ENCODE data around the gene CCDC88C. TPM values are rescaled to one million over a fixed set of nuclear protein-coding genes. Genes with fewer than 3 reads are reported as not detected.

The CCDC88C gene, protein sequence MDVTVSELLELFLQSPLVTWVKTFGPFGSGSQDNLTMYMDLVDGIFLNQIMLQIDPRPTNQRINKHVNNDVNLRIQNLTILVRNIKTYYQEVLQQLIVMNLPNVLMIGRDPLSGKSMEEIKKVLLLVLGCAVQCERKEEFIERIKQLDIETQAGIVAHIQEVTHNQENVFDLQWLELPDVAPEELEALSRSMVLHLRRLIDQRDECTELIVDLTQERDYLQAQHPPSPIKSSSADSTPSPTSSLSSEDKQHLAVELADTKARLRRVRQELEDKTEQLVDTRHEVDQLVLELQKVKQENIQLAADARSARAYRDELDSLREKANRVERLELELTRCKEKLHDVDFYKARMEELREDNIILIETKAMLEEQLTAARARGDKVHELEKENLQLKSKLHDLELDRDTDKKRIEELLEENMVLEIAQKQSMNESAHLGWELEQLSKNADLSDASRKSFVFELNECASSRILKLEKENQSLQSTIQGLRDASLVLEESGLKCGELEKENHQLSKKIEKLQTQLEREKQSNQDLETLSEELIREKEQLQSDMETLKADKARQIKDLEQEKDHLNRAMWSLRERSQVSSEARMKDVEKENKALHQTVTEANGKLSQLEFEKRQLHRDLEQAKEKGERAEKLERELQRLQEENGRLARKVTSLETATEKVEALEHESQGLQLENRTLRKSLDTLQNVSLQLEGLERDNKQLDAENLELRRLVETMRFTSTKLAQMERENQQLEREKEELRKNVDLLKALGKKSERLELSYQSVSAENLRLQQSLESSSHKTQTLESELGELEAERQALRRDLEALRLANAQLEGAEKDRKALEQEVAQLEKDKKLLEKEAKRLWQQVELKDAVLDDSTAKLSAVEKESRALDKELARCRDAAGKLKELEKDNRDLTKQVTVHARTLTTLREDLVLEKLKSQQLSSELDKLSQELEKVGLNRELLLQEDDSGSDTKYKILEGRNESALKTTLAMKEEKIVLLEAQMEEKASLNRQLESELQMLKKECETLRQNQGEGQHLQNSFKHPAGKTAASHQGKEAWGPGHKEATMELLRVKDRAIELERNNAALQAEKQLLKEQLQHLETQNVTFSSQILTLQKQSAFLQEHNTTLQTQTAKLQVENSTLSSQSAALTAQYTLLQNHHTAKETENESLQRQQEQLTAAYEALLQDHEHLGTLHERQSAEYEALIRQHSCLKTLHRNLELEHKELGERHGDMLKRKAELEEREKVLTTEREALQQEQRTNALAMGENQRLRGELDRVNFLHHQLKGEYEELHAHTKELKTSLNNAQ (N-terminal part only)
- 1 to 10 TPM; 4.0 to 4.4 TPM for total RNA-seq

DNA sequence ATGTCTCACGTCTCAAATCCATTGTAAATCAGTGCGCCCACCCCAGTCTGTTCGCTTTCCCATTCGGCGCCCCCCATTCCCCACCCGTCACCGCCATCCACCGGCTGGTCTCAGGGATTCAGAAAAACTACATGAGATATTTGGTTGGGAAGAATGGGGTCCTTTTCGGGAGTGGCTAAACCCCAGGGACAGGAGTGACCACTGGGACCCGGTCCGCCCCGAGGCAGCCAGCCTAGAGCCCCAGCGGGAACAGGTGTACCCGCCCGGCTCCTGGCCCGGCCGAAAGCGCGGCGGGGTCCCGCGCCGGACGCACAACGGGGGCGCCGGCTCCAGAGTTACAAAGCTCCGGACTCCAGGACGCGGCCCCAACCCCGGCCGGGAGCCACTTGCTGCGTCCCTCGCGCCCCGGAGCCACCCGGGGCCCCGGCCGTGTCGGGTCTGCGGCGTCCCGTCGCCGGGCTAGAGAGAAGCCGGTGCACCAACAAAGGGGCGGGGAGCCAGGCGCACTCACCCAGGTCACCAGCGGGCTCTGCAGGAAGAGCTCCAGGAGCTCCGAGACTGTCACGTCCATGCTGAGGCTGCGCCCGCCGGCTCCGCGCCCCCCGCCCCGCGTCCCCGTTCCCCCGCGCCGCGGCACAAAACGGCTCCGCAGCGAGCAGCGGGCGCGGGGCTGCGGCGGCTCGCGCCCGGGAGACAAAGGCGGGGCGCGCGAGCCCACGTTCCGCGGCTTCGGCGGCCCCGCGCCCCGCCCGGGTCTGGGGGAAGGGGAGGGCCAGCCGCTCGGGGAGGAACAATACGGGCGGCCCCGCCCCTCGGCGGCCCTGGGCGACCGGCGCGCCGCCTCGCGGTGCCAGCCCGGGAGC lies at the start of gene CCDC88C:
Gene CCDC88C, minus strand, starts transcription at position 701 of the 863 bp plus-strand sequence. Its CDS starts 130 bp downstream, at position 571.
- H3K27ac ChIP-seq: peak within 1 kb of the TSS; percentile 42 to 53

DNA sequence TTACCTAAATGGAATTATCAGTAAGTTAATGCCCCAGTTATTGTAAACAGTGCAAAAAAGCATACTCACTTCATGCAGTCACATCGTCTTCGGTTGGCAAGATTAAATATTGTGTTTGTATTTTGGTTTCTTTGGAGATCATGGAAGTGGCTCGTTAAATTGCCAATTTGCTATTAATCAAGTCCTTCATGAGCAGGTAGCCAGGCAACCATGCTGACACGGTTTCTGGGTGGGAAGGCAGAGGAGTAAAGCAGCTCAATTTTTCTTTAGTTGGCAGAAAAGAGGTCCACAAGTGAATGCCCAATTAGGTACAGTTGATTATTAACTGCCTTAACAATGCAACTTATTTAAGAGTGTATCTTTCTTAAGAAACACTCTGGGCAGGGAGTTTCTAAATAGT lies 48.6 kb upstream of the CCDC88C start:
- no peak for DNase-seq (ENCODE audit: low spot score)
- H3K4me1 ChIP-seq: no peaks in the 10 kb centered on the region
- no peaks in the 10 kb centered on the region for H3K9me3 ChIP-seq
- H3K27ac ChIP-seq: no peak overlapping the region
- TF ChIP-seq, protein P1, sequence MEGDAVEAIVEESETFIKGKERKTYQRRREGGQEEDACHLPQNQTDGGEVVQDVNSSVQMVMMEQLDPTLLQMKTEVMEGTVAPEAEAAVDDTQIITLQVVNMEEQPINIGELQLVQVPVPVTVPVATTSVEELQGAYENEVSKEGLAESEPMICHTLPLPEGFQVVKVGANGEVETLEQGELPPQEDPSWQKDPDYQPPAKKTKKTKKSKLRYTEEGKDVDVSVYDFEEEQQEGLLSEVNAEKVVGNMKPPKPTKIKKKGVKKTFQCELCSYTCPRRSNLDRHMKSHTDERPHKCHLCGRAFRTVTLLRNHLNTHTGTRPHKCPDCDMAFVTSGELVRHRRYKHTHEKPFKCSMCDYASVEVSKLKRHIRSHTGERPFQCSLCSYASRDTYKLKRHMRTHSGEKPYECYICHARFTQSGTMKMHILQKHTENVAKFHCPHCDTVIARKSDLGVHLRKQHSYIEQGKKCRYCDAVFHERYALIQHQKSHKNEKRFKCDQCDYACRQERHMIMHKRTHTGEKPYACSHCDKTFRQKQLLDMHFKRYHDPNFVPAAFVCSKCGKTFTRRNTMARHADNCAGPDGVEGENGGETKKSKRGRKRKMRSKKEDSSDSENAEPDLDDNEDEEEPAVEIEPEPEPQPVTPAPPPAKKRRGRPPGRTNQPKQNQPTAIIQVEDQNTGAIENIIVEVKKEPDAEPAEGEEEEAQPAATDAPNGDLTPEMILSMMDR (IDR thresholded peaks at IDR 0.05): no peak
- peaks cover 68% of the 10 kb centered on the region for H3K36me3 ChIP-seq
- H3K4me3 ChIP-seq: no peak overlapping the region
- no peaks in the 10 kb centered on the region for H3K27me3 ChIP-seq

More for the DNA sequence above, at the start of gene CCDC88C:
- Histone ChIP-seq H3K36me3 (no peaks in the 10 kb centered on the region), H3K4me3 (peak within 1 kb of the TSS; percentile 46 to 62), H3K9me3 (no peaks in the 10 kb centered on the region), H3K4me1 (peaks cover 0 to 27% of the 10 kb centered on the region in 2 donors), H3K27me3 (no peaks in the 10 kb centered on the region)
- TF ChIP-seq, protein P1 (IDR thresholded peaks at IDR 0.05): no peak
- DNase-seq (ENCODE audit: low spot score): no peak

DNA sequence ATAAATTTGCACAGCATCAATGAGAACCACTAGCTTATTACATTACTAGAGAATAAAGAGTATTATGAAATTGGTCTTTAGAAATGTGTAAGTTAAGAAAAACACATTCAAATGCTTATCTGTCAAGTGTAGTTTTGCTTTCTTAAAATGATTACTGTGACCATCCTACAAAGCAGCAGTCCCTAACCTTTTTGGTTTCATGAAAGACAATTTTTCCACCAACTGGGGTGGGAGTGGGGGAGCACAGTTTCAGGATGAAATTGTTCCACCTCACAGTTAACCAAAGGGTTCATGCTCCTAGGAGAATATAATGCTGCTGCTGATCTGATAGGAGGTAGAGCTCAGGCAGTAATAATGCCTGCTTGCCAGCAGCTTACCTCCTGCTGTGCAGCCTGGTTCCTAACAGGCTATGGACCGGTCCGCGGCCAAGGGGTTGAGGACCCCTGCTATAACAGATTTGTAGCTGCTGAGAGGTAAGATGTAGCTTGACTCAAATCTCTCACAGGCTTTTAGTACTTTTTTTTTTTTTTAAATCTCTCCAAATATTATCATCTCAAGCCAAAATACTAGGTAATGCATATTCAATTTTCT lies 47.1 kb upstream of the CCDC88C start:
- no peaks in the 10 kb centered on the region for H3K9me3 ChIP-seq
- peaks cover 74% of the 10 kb centered on the region for H3K36me3 ChIP-seq
- no peak overlapping the region for H3K27ac ChIP-seq
- TF ChIP-seq, protein P1 (IDR thresholded peaks at IDR 0.05): no peak
- no peaks in the 10 kb centered on the region for H3K4me1 ChIP-seq
- no peaks in the 10 kb centered on the region for H3K27me3 ChIP-seq
- H3K4me3 ChIP-seq: no peak overlapping the region
- DNase-seq (ENCODE audit: low spot score): no peak

DNA sequence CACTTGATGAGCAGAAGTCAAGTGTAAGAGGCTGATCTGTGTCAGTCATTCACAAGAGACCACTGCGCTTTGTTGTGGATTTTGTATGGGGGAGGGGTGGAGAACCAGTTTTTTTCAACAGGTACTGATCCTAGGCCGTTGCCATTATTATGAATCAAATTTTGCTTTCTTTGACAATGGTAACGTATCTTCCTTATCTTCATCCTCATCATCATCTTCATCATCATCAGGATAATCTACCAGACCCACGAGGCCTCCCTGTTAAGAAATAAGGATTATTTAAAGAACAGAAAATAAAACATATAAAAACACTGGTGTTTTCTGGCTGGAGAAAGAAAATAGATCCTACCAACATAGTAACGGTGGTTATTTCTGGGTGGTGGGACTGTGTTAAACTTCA lies 41.0 kb upstream of the CCDC88C start:
- H3K9me3 ChIP-seq: no peaks in the 10 kb centered on the region
- TF ChIP-seq, protein P1 (IDR thresholded peaks at IDR 0.05): no peak

More for the DNA sequence above, 41.0 kb upstream of the CCDC88C start:
- DNase-seq (ENCODE audit: low spot score): no peak
- H3K36me3 ChIP-seq: peaks cover 74% of the 10 kb centered on the region
- H3K27ac ChIP-seq: no peak overlapping the region
- H3K4me1 ChIP-seq: no peaks in the 10 kb centered on the region
- H3K4me3 ChIP-seq: no peak overlapping the region
- H3K27me3 ChIP-seq: no peaks in the 10 kb centered on the region

Measured in right atrium auricular region (tissue), 2 donors.